Trophoblast cell (in vitro differentiated cells and primary cell): ENCODE measurements around the gene SLAMF6.
"Not testable (repeated sequence)": the region's sequence is repeated elsewhere in the genome, so short reads cannot be mapped to it uniquely, and the experiment has no call there.

Source experiments
- DNase-seq, 2 donors: peaks; one replicate each; pipeline ENCODE4 v3.0.0-alpha.2; 2016
- H2AFZ ChIP-seq: 2 replicates; pipeline ENCODE4 v1.6.1; 2013; ENCODE audit warnings: low read length, moderate library complexity, mild to moderate bottlenecking; ENCODE audit not compliant: insufficient read depth, poor library complexity
- H2AK5ac ChIP-seq: 2 replicates; pipeline ENCODE4 v1.6.1; 2013; ENCODE audit warnings: mild to moderate bottlenecking, low read length
- H2BK120ac ChIP-seq: 2 replicates; pipeline ENCODE4 v1.6.1; 2013; ENCODE audit warnings: low read length, mild to moderate bottlenecking, moderate library complexity; ENCODE audit not compliant: insufficient read depth, poor library complexity
- H2BK12ac ChIP-seq: 2 replicates; pipeline ENCODE4 v1.6.1; 2013; ENCODE audit warnings: mild to moderate bottlenecking, low read length, moderate library complexity
- H2BK5ac ChIP-seq: 2 replicates; pipeline ENCODE4 v1.6.1; 2013; ENCODE audit warnings: low read length, low read depth, moderate library complexity, mild to moderate bottlenecking; ENCODE audit not compliant: poor library complexity
- H3K14ac ChIP-seq: 2 replicates; pipeline ENCODE4 v1.6.1; 2013; ENCODE audit warnings: mild to moderate bottlenecking, low read length
- H3K18ac ChIP-seq: 2 replicates; pipeline ENCODE4 v1.6.1; 2013; ENCODE audit warnings: mild to moderate bottlenecking, low read length
- H3K23ac ChIP-seq: 2 replicates; pipeline ENCODE4 v1.6.1; 2013; ENCODE audit warnings: low read length
- H3K27ac ChIP-seq: 2 replicates; pipeline ENCODE4 v1.5.1; 2013; ENCODE audit warnings: low read depth, mild to moderate bottlenecking, inconsistent platforms, low read length, moderate library complexity
- H3K27me3 ChIP-seq: 2 replicates; pipeline ENCODE4 v1.6.1; 2013; ENCODE audit warnings: inconsistent platforms, mild to moderate bottlenecking, low read length, moderate library complexity; ENCODE audit not compliant: insufficient read depth
- H3K36me3 ChIP-seq, 2 experiments: 1 replicate in 1 of 2; 2 replicates in 1 of 2; pipeline ENCODE4 v1.6.1; 2013; ENCODE audit warnings: low read length in 2 of 2, mild to moderate bottlenecking in 2 of 2, moderate library complexity in 1 of 2; ENCODE audit not compliant: insufficient read depth in 2 of 2, control insufficient read depth in 1 of 2
- H3K4ac ChIP-seq: 2 replicates; pipeline ENCODE4 v1.6.1; 2013; ENCODE audit warnings: low read depth, mild to moderate bottlenecking, low read length, moderate library complexity
- H3K4me1 ChIP-seq, 2 experiments: 1 replicate in 1 of 2; 2 replicates in 1 of 2; pipeline ENCODE4 v1.6.1; 2013; ENCODE audit warnings: low read length in 2 of 2, mild to moderate bottlenecking in 2 of 2, moderate library complexity in 1 of 2; ENCODE audit not compliant: insufficient read depth in 2 of 2, control insufficient read depth in 1 of 2
- H3K4me2 ChIP-seq: 2 replicates; pipeline ENCODE4 v1.6.1; 2013; ENCODE audit warnings: inconsistent platforms, mild to moderate bottlenecking, low read length, moderate library complexity
- H3K4me3 ChIP-seq: 2 replicates; pipeline ENCODE4 v1.5.1; 2013; ENCODE audit warnings: mild to moderate bottlenecking, low read depth, low read length, inconsistent platforms
- H3K79me1 ChIP-seq: one replicate; pipeline ENCODE4 v1.6.1; 2013; ENCODE audit warnings: low read length
- H3K79me2 ChIP-seq: 2 replicates; pipeline ENCODE4 v1.6.1; 2013; ENCODE audit warnings: low read length, mild to moderate bottlenecking; ENCODE audit not compliant: control insufficient read depth, insufficient read depth, poor library complexity
- H3K9ac ChIP-seq: 2 replicates; pipeline ENCODE4 v1.6.1; 2013; ENCODE audit warnings: mild to moderate bottlenecking, low read length
- H3K9me3 ChIP-seq: 2 replicates; pipeline ENCODE4 v1.6.1; 2013; ENCODE audit warnings: low read depth, mild to moderate bottlenecking, control low read depth, inconsistent platforms, low read length; ENCODE audit not compliant: insufficient read depth
- H4K12ac ChIP-seq: 2 replicates; pipeline ENCODE4 v1.6.1; 2013; ENCODE audit warnings: low read depth, mild to moderate bottlenecking, low read length, moderate library complexity
- H4K8ac ChIP-seq: 2 replicates; pipeline ENCODE4 v1.6.1; 2013; ENCODE audit warnings: low read depth, mild to moderate bottlenecking, low read length, moderate library complexity
- H4K91ac ChIP-seq: one replicate; pipeline ENCODE4 v1.6.1; 2013; ENCODE audit warnings: low read depth, mild to moderate bottlenecking, low read length, moderate library complexity
- WGBS: extraction: QIAGEN DNeasy Blood & Tissue Kit; methylation state at CpG from one replicate; pipeline ENCODE4 v1.1.7; 2013; ENCODE audit warnings: missing lambda C conversion rate; ENCODE audit not compliant: insufficient read length, insufficient coverage; ENCODE audit errors: extremely low coverage; 5-methylcytosine and 5-hydroxymethylcytosine counted together

SLAMF6 gene

GRCh38 chr1:160483505-160484185 is 39.4 kb downstream of the SLAMF6 start:
- no CpG with 5 or more reads among the region's 2 CpGs for WGBS
- no peak overlapping the region for H3K9ac ChIP-seq

DNA sequence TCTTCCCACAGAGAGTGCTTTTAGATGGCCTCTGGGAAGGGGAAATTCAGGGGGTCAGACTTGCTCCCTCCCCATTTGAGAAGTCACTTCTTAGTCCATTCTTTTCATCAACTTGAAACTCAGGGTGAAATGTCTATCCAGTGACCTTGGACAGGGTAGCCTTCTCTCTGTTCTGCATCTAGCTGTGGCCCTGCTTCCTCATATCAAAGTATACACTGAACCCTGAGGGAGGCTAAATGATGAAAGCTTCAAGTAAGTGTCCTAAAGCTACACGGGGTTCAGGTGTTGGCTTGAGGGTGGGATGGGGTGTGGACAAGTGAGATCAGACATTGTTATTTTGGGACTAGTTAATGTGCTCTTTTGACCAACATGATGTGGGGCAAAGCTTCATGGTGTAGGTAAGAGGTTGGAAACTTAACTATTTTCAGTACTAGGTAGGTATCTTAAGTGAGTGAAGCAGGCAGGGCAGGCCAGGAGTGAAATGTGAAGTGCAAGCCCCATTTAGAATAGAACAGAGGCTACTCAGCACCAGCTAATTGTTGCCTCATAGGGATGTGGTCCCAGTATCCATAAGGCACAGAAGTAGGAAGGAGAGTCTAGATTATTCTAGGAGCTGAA is 41.0 kb downstream of the SLAMF6 start:
- no peaks in the 10 kb centered on the region for H3K79me1 ChIP-seq
- H3K18ac ChIP-seq, result no peak overlapping the region
- no peaks in the 10 kb centered on the region for H3K4me1 ChIP-seq
- H4K91ac ChIP-seq, result no peak overlapping the region
- H3K9ac ChIP-seq, result no peak overlapping the region
- H3K27me3 ChIP-seq, result no peaks in the 10 kb centered on the region
- H4K12ac ChIP-seq, result no peak overlapping the region
- no peak overlapping the region for H2AK5ac ChIP-seq
- no peaks in the 10 kb centered on the region for H3K79me2 ChIP-seq
- peaks cover 5% of the 10 kb centered on the region for H3K9me3 ChIP-seq
- no peaks in the 10 kb centered on the region for H3K36me3 ChIP-seq
- no peak overlapping the region for H4K8ac ChIP-seq
- no peak for DNase-seq
- H3K23ac ChIP-seq, result no peak overlapping the region
- H3K4me2 ChIP-seq, result no peak overlapping the region
- no CpG with 5 or more reads among the region's 1 CpG for WGBS
- H3K14ac ChIP-seq, result no peak overlapping the region
- no peak overlapping the region for H3K27ac ChIP-seq
- H2BK12ac ChIP-seq, result no peak overlapping the region
- no peak overlapping the region for H2BK5ac ChIP-seq
- no peak overlapping the region for H2AFZ ChIP-seq
- no peak overlapping the region for H2BK120ac ChIP-seq
- H3K4me3 ChIP-seq, result no peak overlapping the region
- H3K4ac ChIP-seq, result no peak overlapping the region

More at GRCh38 chr1:160483505-160484185, 39.4 kb downstream of the SLAMF6 start:
- Histone ChIP-seq H3K27ac (no peak overlapping the region), H2AK5ac (no peak overlapping the region), H3K14ac (no peak overlapping the region), H3K27me3 (no peaks in the 10 kb centered on the region), H3K18ac (no peak overlapping the region), H3K4me3 (no peak overlapping the region), H3K23ac (no peak overlapping the region), H2BK5ac (no peak overlapping the region), H3K36me3 (no peaks in the 10 kb centered on the region), H2AFZ (no peak overlapping the region), H3K4me2 (no peak overlapping the region), H3K9me3 (peaks cover 5% of the 10 kb centered on the region), H3K79me1 (no peaks in the 10 kb centered on the region), H3K79me2 (no peaks in the 10 kb centered on the region), H4K8ac (no peak overlapping the region), H3K4me1 (no peaks in the 10 kb centered on the region), H2BK12ac (no peak overlapping the region), H3K4ac (no peak overlapping the region), H4K12ac (no peak overlapping the region), H2BK120ac (no peak overlapping the region), H4K91ac (no peak overlapping the region)
- no peak for DNase-seq

- not testable (repeated sequence) for H3K4ac ChIP-seq, H3K27ac ChIP-seq, H3K4me2 ChIP-seq, H3K18ac ChIP-seq, H3K23ac ChIP-seq, H4K12ac ChIP-seq, H3K9me3 ChIP-seq, H3K79me1 ChIP-seq, H3K27me3 ChIP-seq, H3K14ac ChIP-seq, H3K79me2 ChIP-seq, H2BK120ac ChIP-seq, DNase-seq, H2AK5ac ChIP-seq, H2BK5ac ChIP-seq, H3K36me3 ChIP-seq, H3K4me3 ChIP-seq, H4K91ac ChIP-seq, H2BK12ac ChIP-seq, H2AFZ ChIP-seq, H4K8ac ChIP-seq, H3K9ac ChIP-seq, H3K4me1 ChIP-seq
- no CpG with 5 or more reads among the region's 7 CpGs for WGBS
Measured at GRCh38 chr1:160480781-160481180, 42.3 kb downstream of the SLAMF6 start.

GRCh38 chr1:160479091-160479490 is 44.0 kb downstream of the SLAMF6 start:
- no CpG with 5 or more reads among the region's 6 CpGs for WGBS
- H3K9me3 ChIP-seq, result not testable (repeated sequence)

More at GRCh38 chr1:160479091-160479490, 44.0 kb downstream of the SLAMF6 start:
- not testable (repeated sequence) for H2AK5ac ChIP-seq, H3K14ac ChIP-seq, H3K27me3 ChIP-seq, H3K9ac ChIP-seq, H3K23ac ChIP-seq, H2BK120ac ChIP-seq, H3K79me2 ChIP-seq, H3K4me2 ChIP-seq, H3K18ac ChIP-seq, DNase-seq, H4K8ac ChIP-seq, H2BK12ac ChIP-seq, H2AFZ ChIP-seq, H3K4me1 ChIP-seq, H4K91ac ChIP-seq, H3K36me3 ChIP-seq, H3K27ac ChIP-seq, H4K12ac ChIP-seq, H2BK5ac ChIP-seq, H3K79me1 ChIP-seq, H3K4ac ChIP-seq, H3K4me3 ChIP-seq
